Sciatic nerve (tissue), 2 donors: ENCODE measurements around the gene TOR2A. TPM values are rescaled to one million over a fixed set of nuclear protein-coding genes. Genes with fewer than 3 reads are reported as not detected.
"Not testable (repeated sequence)": the region's sequence is repeated elsewhere in the genome, so short reads cannot be mapped to it uniquely, and the experiment has no call there.

Source experiments
- ATAC-seq: fragments of 200-7000 bp; cut with Tn5 transposase; one replicate; pipeline ENCODE4 v1.9.1; 2020; ENCODE audit warnings: mild to moderate bottlenecking, moderate library complexity
- DNase-seq: peaks from one replicate; pipeline ENCODE4 v3.0.0-alpha.2; 2020; ENCODE audit warnings: low spot score
- intact Hi-C: fragments of 100-400 bp; cut with DNase I; formaldehyde crosslinking; loops from one replicate; pipeline ENCODE4 v1.14.2; 2022
- total RNA-seq: library from RNA; stranded (reverse); fragmentation: NEBNext Ultra II Directional; extraction: Animal tissue kit (Norgen Biotek cat#: 25700); gene quantifications from one replicate; pipeline ENCODE4 v1.2.1, GENCODE V29; 2021
- donor health status: DM: no; HTN: no; CAD: no.
- donor health status: DM: no; HTN: no; CAD: no.

The TOR2A gene
- total RNA-seq, result 6.8 TPM

DNA sequence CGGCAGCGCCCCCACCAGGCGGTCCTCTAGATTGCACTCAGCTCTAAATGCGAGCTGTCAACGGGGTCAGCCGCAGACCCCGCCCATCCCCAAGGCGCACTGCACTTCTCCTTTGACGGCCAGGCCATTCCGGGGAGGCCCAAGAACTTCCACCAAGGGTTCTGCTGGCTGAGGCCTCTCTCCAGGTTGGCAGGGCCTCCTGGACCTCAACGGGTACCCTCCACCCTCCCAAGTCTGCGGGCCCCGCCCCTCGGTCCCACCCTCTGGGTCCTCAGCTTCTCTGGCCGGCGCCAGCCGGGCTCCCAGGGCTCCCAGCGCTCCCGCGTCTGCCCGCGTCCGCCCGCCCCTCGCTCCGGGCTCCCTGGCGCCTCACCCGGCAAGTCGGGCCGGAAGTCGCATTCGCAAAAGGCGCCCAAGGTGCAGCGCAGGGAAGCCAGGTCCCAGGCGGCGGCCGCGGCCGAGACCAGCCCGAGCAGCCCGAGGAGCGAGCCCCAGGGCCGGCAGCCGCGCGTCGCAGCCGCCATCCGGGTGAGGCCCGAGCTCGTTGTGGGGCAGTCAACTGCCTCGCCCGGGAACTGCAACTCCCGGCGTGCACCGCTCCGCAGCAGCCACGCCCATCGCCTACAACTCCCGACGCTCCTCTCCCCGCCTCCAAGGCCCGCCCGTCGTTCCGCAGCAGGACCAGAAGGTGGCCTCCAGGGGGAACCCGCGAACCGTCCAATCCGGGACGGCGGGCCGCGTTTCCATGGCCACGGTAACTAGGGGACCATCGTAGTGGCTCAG is at the start of gene TOR2A:
Gene TOR2A, minus strand, starts transcription at position 548 of the 783 bp plus-strand sequence. Its CDS starts 24 bp downstream, at position 524.
- ATAC-seq, result peak; percentile 94
- DNase-seq, result peak; percentile 99
- intact Hi-C loops, result loop anchor here (5.0 to 10.0 kb wide), 3 partner anchors 132 to 230 kb away; no protein-coding TSS in a partner anchor

DNA sequence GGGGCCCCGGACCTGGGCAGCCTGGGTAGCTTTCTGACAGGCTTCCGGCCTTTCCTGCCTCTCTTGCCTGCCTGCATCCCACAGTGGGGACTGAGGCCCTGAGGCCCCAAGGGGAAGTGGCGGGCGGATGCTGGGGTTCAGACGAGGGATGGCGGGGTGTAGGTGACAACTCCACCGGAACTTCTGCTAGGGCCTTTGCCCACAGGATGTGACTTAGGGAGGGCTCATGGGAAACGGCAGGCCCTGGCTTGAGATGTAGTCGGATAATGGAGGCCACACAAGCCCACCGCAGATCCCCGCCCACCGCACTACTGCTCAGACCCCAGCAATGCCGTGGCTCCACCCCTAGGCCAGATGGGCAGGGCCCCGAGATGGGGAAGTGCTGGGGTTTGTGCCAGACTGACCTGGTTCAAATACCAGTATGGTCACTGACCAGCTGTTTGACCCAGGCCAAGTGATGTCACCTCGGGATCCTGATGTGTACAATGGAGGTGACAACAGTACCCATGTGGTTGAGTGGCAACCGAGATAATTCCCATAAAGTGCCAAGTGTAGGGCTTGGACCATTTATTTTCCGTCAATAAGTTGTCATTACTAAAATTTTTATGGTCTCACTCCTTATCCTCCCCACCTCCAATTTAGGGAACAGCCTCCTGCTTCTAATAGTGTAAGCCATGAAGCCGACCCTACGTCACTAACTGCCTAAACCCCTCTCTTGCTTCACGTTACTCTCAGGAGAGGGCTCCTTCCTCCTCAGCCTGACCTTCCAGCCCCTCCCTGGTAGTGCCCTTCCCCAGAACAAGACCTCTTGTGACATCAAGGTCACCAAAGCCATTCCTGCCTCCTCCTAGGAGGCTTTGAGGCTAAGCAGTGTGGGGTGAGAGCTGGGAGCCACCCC is 48.3 kb upstream of the TOR2A start:
- no peak for ATAC-seq
- intact Hi-C loops, result loop anchor here (2.0 kb wide), 1 partner anchor 47 kb away; no protein-coding TSS in a partner anchor
- DNase-seq, result no peak

DNA sequence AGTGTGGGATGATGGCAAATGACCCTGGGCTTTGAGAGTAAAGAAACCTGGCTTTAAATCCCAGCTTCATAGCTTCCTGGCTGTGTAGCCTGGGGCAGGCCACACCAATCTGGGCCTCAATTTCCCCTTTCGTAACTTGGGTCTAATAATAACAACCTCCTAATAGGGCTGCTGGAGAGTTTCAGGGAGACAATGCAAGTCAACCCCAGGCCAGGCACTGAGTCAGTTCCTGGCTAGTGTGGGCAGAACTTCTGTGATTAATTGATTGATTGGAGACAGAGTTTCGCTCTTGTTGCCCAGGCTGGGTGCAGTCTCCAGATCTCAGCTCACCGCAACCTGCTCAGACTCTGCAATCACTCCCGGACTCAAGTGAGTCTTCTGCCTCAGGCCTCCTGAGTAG is 46.7 kb upstream of the TOR2A start:
- no peak for DNase-seq
- intact Hi-C loops, result no loop called here
- no peak for ATAC-seq

DNA sequence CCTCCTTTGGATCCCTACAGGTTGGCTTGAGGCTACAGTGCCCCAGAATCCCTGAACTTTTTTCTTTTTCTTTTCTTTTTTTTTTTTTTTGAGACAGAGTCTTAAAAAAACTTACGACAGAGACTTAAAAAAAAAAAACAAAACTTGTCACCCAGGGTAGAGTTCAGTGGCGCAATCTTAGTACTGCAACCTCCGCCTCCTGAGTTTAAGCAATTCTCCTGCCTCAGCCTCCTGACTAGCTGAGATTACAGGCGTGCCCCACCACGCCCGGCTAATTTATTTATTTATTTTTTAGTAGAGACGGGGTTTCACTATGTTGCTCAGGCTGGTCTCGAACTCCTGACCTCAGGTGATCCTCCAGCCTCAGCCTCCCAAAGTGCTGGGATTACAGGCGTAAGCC is 45.8 kb upstream of the TOR2A start:
- intact Hi-C loops, ATAC-seq, DNase-seq: not testable (repeated sequence)

DNA sequence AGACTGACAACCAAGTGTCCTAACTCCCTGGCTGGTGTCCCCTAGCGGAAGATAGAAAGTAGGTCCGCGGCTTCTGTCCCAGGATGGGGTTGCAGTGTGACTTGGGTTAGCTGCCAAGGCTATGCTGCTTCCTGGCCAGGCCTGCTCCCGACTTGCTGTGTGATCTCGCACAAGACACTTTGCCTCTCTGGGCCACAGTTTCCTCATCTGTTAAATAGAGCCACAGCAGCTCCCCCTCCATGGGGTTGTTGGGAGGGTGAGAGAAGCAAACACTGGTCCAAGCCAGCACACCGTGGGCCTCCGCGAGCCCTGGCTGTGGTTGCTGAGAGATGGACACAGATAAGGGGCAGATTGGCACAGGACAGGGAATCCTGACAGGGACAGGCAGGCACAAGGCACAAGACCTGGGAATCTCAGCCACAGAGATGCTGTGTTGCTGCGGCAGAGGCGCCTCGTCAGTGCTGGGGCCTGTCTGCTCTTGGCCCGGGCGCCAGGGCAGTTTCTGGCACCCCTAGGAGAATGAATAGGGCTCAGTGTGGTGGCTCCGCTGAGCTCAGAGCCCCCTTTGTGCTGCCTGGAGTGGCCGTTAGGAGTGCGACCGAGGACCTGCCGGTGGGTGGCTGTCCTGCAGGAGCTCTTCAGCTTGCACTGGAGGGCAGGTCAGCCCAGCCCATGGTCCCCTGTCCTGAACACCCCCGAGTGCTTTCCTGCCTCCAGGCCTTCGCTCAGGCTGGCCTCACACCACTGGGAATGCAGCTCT is 45.2 kb upstream of the TOR2A start:
- intact Hi-C loops, result no loop called here
- DNase-seq (no peak), ATAC-seq (no peak)

DNA sequence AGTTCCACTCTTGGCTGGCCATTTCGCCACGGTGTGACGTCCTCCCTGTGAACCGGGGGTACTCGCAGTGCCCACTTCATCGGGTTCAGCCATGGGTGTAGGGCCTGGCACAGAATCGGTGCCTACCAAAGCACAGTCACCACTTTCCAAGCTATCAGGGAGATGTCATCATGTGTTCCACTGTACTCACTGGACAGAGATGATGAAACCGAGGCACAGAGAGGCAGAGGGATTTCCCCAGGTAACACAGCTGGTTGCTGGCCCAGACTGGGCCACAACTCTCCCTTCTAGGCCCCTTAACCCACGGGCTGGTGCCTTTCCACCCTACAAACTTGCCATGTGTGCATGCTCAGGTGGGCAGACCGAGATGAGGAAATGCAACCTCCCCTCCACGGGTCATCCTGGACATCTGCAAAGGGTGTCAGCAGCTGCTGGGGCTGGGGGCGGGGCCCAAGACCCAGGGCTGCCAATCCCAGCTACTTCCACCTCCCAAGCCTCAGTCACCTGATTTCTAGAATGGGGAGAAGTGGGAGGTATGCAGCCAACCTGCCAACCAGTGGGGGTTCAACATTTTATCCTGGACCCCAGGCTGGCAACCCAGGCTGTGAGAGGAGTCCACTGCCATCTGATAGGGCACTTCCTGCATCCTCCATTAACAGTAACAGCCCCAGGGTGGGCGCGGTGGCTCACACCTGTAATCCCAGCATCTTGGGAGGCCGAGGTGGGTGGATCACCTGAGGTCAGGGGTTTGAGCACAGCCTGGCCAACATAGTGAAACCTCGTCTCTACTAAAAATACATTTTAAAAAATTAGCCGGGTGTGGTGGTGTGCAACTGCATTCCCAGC is 44.3 kb upstream of the TOR2A start:
- no peak for DNase-seq
- peak; percentile 68 for ATAC-seq
- intact Hi-C loops, result no loop called here

DNA sequence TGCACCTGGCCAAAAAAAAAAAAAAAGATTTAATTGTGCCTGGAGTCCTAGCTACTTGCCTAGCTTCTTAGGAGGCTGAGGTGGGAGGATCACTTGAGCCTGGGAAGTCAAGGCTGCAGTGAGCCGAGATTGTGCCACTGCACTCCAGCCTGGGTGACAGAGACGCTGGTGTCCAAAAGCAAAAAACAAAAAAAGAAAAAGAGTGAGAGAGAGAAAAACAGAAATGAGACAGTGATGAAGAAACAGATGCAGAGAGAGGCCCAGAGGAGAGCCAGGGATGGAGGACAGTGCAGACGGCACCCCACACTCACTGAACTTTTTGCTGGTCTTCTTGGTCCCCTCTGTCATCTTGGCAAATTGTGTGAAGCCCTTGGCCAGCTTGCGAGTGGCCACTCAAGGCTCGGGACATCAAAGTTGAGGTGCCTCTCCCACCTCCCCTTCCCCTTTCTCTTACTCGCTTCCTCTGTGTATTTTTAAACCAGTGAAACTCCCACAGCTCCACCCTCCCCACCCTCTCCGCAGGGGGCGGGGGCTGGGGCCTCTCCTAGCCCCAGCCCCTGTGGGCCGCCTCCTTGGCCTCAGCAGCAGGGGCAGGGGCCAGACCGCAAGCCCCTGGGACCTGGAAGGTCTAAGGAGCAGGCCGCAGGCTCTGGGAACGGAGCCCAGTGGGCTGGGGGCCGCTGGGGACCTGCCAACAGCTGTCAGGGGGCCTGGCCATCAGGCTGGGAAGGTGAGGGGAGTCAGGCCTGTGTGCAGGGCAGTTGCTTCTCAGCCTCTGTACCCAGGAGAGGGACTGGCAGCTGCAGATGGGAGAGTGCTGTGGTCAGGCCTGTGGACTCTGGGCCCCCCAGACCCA is 43.4 kb upstream of the TOR2A start, which contains the start of gene SH2D3C:
Gene SH2D3C, minus strand, starts transcription at position 387 of the 856 bp plus-strand sequence. Its CDS starts 39 bp downstream, at position 348.
- DNase-seq (no peak), ATAC-seq (peak; percentile 72)
- intact Hi-C loops, result no loop called here

DNA sequence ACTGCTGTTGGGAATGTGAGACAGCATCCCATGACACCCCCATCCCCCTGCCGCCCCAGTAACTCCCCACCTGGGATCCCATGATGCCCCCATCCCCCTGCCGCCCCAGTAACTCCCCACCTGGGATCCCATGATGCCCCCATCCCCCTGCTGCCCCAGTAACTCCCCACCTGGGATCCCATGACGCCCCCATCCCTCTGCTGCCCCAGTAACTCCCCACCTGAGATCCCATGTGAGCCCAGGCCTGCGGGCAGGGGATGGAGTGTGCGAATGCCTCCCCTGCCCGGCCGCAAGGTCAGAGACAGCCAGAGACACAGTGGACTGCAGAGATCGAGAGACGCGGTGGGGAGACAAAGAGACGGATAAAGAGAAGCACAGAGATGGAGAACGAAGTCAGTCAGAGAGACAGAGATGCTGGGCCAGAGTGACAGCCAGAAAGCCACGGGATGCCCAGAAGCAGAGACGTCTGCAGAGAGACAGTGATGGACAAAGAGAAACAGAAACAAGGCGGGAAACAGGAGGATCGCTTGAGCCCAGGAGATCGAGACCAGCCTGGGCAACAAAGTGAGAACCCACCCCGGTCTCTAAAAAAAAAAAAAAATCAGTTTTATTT is 42.4 kb upstream of the TOR2A start:
- no peak for DNase-seq
- intact Hi-C loops, result no loop called here
- no peak for ATAC-seq

DNA sequence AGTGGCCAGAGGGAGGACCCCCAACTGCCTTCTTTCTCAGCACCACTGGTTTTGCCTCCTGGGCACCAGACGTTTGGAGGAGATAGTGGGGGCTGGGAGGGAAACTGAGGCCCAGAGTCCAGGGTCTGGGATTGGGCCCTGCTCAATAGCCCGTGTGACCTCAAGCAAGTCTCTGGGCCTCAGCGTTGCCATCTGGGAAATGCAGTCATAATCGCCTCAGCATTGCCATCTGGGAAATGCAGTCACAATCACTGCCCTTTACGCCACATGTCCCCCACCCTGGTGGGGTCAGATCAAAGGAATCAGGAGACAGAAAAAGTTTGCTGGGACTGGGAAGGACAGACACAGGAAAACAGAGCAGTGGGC is 41.8 kb upstream of the TOR2A start:
- intact Hi-C loops, result no loop called here
- no peak for ATAC-seq
- no peak for DNase-seq

DNA sequence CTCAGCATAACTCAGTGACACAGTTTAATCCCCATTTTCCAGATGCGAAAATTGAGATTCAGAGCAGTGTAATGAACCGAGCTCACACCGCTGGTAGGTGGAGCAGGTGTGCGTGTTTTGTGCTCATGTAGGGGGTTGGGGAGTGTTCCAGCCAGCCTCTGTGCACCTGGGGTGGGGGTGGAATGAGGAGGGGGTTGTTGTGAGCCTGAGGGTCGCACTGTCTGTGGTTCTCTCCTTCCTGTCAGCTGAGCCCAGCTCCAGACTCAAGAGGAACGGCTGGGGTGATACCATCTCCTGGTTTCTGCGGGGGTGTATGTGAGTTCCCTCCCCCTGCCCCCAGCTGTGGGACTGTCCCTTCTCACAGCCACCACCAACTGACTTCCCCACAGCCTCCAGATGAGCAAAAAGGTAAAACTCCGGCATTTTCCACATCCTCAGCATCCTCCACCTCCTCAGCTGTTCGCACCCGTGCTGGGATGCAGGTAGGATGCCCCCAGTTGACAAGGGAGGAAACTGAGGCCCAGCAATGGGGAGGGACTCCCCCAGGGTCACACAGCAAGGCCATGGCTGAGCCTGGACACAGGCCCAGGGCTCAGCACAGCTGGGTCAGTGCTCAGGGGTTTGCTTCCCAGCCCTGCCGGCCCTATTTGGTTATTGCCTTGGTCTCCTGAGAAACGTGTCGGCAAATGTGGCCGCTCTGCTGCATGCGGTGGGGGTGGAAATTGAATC is 41.3 kb upstream of the TOR2A start:
- intact Hi-C loops, result no loop called here
- ATAC-seq (no peak), DNase-seq (no peak)

DNA sequence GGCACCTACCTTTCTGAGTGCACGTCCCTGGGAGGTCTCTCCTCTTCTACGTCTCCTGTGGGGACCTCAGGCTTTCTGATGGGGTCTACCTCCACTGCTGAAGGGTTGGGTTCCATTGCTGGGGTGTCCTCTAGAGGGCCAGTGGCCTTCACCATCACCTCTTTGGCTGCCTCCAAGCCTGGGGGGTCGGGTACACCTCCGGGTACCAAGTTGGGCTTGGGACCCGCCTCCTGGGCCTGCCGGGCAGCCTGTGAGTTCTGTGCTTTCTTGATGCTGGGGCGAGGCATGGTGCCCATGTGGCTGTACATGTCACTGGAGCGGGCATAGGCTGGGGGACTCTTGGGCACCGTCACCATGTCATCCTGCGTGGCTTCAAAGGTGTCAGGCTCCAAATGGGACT is 38.9 kb upstream of the TOR2A start:
- intact Hi-C loops, result no loop called here
- DNase-seq, result no peak
- no peak for ATAC-seq

DNA sequence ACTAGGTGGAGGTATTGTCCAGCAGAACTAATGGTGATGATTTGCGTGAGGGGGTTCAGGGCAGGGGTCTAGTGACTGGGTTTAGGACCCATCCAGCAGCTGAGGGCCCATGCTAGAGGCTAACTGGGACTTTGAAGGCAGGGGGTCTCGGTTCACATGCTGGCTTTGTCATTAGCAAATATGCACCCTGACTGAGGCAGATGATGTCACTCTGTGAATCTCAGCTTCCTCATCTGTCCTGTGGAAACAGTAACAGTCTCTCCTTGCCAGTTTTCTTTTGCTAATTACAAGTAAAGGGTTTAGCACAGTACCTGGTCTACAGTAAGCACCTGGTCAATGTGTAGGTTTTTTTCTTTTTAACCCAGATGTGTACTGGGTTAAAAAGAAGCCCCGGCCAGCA is 38.2 kb upstream of the TOR2A start:
- intact Hi-C loops, result no loop called here
- DNase-seq (no peak), ATAC-seq (no peak)

DNA sequence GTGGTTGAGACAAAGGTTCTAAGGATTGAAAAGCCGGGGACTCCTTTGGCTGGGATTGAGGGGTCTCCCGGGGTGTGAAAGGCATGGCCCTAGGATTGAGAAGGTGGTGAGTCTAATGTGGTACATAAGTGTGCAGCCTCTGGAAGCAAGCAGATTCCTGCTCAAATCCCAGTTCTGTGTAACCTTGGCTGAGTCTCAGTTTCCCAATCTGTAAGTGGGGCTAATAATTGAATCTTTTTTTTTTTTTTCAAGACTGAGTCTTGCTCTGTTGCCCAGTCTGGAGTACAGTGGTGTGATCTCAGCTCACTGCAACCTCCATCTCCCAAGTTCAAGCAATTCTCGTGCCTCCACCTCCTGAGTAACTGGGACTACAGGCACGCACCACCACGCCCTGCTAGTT is 37.5 kb upstream of the TOR2A start:
- intact Hi-C loops, result no loop called here
- DNase-seq, result no peak
- ATAC-seq, result no peak

DNA sequence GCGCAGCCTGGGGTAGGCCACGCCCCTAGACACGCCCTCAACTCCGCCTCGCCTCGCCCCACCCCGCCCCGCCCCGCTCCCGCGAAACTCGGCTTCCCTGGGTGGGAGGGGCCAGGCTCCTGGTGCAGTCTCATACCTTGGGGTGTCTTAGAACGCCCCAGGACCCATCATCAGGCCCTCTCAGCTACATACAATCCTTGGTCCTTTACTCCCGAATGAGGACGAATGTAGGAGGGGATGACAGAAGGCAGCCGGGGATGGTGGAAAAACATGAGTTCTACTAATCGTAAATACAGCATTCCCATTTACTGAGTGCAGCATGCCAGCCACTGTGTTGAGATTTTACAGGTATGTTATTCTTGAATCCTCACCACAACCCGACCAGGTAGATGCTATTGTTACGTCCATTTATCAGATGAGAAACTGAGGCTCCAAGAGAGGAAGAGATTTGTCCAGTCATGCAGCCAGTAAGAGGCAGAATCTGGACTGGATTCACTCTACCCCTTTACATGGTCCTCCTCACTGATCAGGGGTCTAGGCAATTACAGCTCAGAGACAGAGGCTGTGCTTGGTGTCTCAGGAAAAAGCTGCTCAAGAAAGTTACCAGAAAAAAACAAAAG is 36.6 kb upstream of the TOR2A start:
- intact Hi-C loops, result no loop called here
- ATAC-seq, result no peak
- DNase-seq, result no peak

DNA sequence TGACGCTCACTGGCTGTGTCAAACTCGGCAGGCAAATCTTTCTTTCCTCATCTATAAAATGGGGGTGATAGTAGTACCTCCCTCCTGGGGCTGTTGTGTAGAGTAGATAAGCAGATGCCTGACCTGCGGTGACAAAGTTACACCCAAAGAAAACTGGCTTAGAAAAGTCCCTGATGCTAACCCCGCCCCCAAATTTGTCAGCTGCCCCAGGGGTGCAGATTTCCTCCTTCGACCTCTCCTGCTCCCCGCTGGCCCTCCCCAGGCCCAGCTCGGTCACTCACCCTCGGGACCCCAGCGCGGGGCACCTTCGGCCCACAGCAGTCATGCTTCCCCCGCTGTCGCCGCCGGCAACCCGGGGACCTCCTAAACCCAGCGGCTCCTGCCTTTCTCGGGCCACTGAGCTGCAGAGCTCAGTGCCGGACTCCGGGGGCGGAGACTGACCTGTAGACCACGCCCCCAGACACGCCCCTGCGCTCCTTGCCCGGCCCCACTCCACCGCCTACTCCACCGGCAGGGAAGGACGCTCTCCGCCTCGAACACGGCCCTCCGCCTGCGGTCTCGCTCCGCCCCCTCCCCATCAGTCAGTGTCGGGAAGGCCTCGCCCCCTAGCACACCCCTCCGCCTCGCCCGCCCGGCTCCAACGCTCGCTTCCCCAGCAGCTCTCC is 35.9 kb upstream of the TOR2A start:
- ATAC-seq, result peak; percentile 98
- intact Hi-C loops, result no loop called here
- DNase-seq, result peak; percentile 99

DNA sequence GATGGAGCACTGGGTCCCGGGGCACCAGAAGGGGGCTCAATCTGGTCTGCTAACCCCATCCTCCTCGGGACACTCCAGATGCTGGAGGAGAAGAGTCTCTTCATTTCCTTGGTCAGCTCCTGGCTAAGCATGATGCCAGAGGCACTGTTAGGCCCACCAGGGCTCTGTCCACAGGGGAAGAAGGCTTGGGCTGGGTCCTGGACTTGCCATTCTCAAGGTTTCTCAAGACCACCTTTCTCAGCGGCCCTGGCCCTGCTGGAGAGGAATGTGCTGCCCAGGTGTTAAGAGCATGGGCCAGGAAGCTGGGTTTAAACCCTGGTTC is 35.5 kb upstream of the TOR2A start:
- DNase-seq, result no peak
- ATAC-seq, result no peak
- intact Hi-C loops, result no loop called here
